DND-41 (cell line): Measurements from ENCODE around the gene TMEM266.

Source experiments
- EZH2 ChIP-seq: IDR thresholded peaks from 3 replicates; pipeline ENCODE4 v1.6.1; 2012; ENCODE audit warnings: borderline replicate concordance, low read depth, mild to moderate bottlenecking, moderate library complexity, low read length, inconsistent platforms; ENCODE audit not compliant: severe bottlenecking
- TF ChIP-seq, protein P1 (sequence below): IDR thresholded peaks from 2 replicates; pipeline ENCODE4 v1.5.1; 2012; ENCODE audit warnings: borderline replicate concordance, low read length, moderate library complexity, mild to moderate bottlenecking; ENCODE audit not compliant: poor library complexity, severe bottlenecking; ENCODE audit errors: extremely low read depth

- TF ChIP-seq, protein P1, sequence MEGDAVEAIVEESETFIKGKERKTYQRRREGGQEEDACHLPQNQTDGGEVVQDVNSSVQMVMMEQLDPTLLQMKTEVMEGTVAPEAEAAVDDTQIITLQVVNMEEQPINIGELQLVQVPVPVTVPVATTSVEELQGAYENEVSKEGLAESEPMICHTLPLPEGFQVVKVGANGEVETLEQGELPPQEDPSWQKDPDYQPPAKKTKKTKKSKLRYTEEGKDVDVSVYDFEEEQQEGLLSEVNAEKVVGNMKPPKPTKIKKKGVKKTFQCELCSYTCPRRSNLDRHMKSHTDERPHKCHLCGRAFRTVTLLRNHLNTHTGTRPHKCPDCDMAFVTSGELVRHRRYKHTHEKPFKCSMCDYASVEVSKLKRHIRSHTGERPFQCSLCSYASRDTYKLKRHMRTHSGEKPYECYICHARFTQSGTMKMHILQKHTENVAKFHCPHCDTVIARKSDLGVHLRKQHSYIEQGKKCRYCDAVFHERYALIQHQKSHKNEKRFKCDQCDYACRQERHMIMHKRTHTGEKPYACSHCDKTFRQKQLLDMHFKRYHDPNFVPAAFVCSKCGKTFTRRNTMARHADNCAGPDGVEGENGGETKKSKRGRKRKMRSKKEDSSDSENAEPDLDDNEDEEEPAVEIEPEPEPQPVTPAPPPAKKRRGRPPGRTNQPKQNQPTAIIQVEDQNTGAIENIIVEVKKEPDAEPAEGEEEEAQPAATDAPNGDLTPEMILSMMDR: no peak
- no peak for TF ChIP-seq EZH2
These were observed 140.9 kb downstream of the TMEM266 start for GRCh38 chr15:76200641-76201105.
